ENCODE data around the gene SNX6.

DNA sequence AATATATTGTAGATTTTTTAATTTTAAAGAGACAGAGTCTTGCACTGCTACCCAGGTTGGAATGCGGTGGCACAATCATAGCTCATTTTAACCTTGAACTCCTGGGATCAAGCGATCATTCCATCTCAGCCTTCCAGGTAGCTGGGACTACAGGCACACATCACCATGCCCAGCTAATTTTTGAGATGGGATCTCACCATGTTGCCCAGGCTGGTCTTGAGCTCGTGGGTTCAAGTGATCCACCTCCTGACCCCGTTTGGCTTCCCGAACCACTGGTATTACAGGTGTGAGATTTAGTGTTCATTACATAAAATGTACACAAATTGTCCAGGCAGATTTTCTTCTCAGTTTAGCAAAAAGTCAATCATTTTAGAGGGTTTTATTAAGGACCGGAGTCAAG lies 13.6 kb downstream of the SNX6 start:
- no peak for TF ChIP-seq FOS (IDR thresholded peaks at IDR 0.05; ENCODE audit: borderline replicate concordance, insufficient read depth, low read length)
- TF ChIP-seq EZH2 (IDR thresholded peaks at IDR 0.05; ENCODE audit: borderline replicate concordance, low read depth, low read length, severe bottlenecking): no peak
- TF ChIP-seq, protein P1, sequence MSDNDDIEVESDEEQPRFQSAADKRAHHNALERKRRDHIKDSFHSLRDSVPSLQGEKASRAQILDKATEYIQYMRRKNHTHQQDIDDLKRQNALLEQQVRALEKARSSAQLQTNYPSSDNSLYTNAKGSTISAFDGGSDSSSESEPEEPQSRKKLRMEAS (IDR thresholded peaks at IDR 0.05; ENCODE audit: insufficient read depth, insufficient read length): no peak

All from endothelial cell of umbilical vein (primary cell).